Renal cortex interstitium (tissue), 15 donors: ENCODE results near the gene IRF2BP1. TPM values are rescaled to one million over a fixed set of nuclear protein-coding genes. Genes with fewer than 3 reads are reported as not detected.

Source experiments
- DNase-seq, 11 donors: peaks; one replicate each; pipeline ENCODE4 v3.0.0-alpha.2; 2013; ENCODE audit warnings: low read depth in 9 of 11, low spot score in 4 of 11; ENCODE audit errors: extremely low read depth in 1 of 11
- long read RNA-seq, 16 experiments: transcript quantifications; one replicate each; lab custom pipeline, GENCODE V29; 2026
- polyA plus RNA-seq, 3 donors: library from polyadenylated mRNA; unstranded; fragments of 120-200 nt; gene quantifications; one replicate each; pipeline ENCODE4 v1.2.1, GENCODE V29; 2013; ENCODE audit not compliant: insufficient read length in 3 of 3

IRF2BP1 gene, protein sequence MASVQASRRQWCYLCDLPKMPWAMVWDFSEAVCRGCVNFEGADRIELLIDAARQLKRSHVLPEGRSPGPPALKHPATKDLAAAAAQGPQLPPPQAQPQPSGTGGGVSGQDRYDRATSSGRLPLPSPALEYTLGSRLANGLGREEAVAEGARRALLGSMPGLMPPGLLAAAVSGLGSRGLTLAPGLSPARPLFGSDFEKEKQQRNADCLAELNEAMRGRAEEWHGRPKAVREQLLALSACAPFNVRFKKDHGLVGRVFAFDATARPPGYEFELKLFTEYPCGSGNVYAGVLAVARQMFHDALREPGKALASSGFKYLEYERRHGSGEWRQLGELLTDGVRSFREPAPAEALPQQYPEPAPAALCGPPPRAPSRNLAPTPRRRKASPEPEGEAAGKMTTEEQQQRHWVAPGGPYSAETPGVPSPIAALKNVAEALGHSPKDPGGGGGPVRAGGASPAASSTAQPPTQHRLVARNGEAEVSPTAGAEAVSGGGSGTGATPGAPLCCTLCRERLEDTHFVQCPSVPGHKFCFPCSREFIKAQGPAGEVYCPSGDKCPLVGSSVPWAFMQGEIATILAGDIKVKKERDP
- polyA plus RNA-seq, result 10 to 100 TPM; 14.1 to 28.5 (median 24.3) TPM
- long read RNA-seq, donor 1, transcript IRF2BP1-201 (1 exons, 2,564 nt), result major isoform, 15 of 15 reads
- long read RNA-seq, donor 1, partial matches to known transcripts, result 0 of 15 reads
- long read RNA-seq, donor 1, other reads (novel, unspliced or antisense), result 0 of 15 reads
- long read RNA-seq, donor 2, transcript IRF2BP1-201 (1 exons, 2,564 nt), result major isoform, 29 of 29 reads
- long read RNA-seq, donor 2, partial matches to known transcripts, result 0 of 29 reads
- long read RNA-seq, donor 2, other reads (novel, unspliced or antisense), result 0 of 29 reads
- long read RNA-seq, donor 3, transcript IRF2BP1-201 (1 exons, 2,564 nt), result major isoform, 32 of 32 reads
- long read RNA-seq, donor 3, partial matches to known transcripts, result 0 of 32 reads
- long read RNA-seq, donor 3, other reads (novel, unspliced or antisense), result 0 of 32 reads
- long read RNA-seq, donor 4, transcript IRF2BP1-201 (1 exons, 2,564 nt), result major isoform, 17 of 17 reads
- long read RNA-seq, donor 4, partial matches to known transcripts, result 0 of 17 reads
- long read RNA-seq, donor 4, other reads (novel, unspliced or antisense), result 0 of 17 reads
- long read RNA-seq, donor 5, transcript IRF2BP1-201 (1 exons, 2,564 nt), result major isoform, 35 of 35 reads
- long read RNA-seq, donor 5, partial matches to known transcripts, result 0 of 35 reads
- long read RNA-seq, donor 5, other reads (novel, unspliced or antisense), result 0 of 35 reads
- long read RNA-seq, donor 6, transcript IRF2BP1-201 (1 exons, 2,564 nt), result major isoform, 34 of 34 reads
- long read RNA-seq, donor 6, partial matches to known transcripts, result 0 of 34 reads
- long read RNA-seq, donor 6, other reads (novel, unspliced or antisense), result 0 of 34 reads
- long read RNA-seq, donor 7, transcript IRF2BP1-201 (1 exons, 2,564 nt), result major isoform, 25 of 25 reads
- long read RNA-seq, donor 7, partial matches to known transcripts, result 0 of 25 reads
- long read RNA-seq, donor 7, other reads (novel, unspliced or antisense), result 0 of 25 reads
- long read RNA-seq, donor 8, transcript IRF2BP1-201 (1 exons, 2,564 nt), result major isoform, 37 of 37 reads
- long read RNA-seq, donor 8, partial matches to known transcripts, result 0 of 37 reads
- long read RNA-seq, donor 8, other reads (novel, unspliced or antisense), result 0 of 37 reads
- long read RNA-seq, donor 9, transcript IRF2BP1-201 (1 exons, 2,564 nt), result major isoform, 27 of 27 reads
- long read RNA-seq, donor 9, partial matches to known transcripts, result 0 of 27 reads
- long read RNA-seq, donor 9, other reads (novel, unspliced or antisense), result 0 of 27 reads
- long read RNA-seq, donor 10, transcript IRF2BP1-201 (1 exons, 2,564 nt), result major isoform, 20 of 20 reads
- long read RNA-seq, donor 10, partial matches to known transcripts, result 0 of 20 reads
- long read RNA-seq, donor 10, other reads (novel, unspliced or antisense), result 0 of 20 reads
- long read RNA-seq, donor 11, transcript IRF2BP1-201 (1 exons, 2,564 nt), result major isoform, 16 of 16 reads
- long read RNA-seq, donor 11, partial matches to known transcripts, result 0 of 16 reads
- long read RNA-seq, donor 11, other reads (novel, unspliced or antisense), result 0 of 16 reads
- long read RNA-seq, donor 12, transcript IRF2BP1-201 (1 exons, 2,564 nt), result major isoform, 9 of 9 reads
- long read RNA-seq, donor 12, partial matches to known transcripts, result 0 of 9 reads
- long read RNA-seq, donor 12, other reads (novel, unspliced or antisense), result 0 of 9 reads
- long read RNA-seq, donor 13, transcript IRF2BP1-201 (1 exons, 2,564 nt), result major isoform, 61 of 61 reads
- long read RNA-seq, donor 13, partial matches to known transcripts, result 0 of 61 reads
- long read RNA-seq, donor 13, other reads (novel, unspliced or antisense), result 0 of 61 reads
- long read RNA-seq, donor 14, transcript IRF2BP1-201 (1 exons, 2,564 nt), result major isoform, 20 of 20 reads
- long read RNA-seq, donor 14, partial matches to known transcripts, result 0 of 20 reads
- long read RNA-seq, donor 14, other reads (novel, unspliced or antisense), result 0 of 20 reads
- long read RNA-seq, donor 15, transcript IRF2BP1-201 (1 exons, 2,564 nt), result major isoform, 8 of 8 reads
- long read RNA-seq, donor 15, partial matches to known transcripts, result 0 of 8 reads
- long read RNA-seq, donor 15, other reads (novel, unspliced or antisense), result 0 of 8 reads
- long read RNA-seq, donor 16, transcript IRF2BP1-201 (1 exons, 2,564 nt), result major isoform, 55 of 55 reads
- long read RNA-seq, donor 16, partial matches to known transcripts, result 0 of 55 reads
- long read RNA-seq, donor 16, other reads (novel, unspliced or antisense), result 0 of 55 reads

DNA sequence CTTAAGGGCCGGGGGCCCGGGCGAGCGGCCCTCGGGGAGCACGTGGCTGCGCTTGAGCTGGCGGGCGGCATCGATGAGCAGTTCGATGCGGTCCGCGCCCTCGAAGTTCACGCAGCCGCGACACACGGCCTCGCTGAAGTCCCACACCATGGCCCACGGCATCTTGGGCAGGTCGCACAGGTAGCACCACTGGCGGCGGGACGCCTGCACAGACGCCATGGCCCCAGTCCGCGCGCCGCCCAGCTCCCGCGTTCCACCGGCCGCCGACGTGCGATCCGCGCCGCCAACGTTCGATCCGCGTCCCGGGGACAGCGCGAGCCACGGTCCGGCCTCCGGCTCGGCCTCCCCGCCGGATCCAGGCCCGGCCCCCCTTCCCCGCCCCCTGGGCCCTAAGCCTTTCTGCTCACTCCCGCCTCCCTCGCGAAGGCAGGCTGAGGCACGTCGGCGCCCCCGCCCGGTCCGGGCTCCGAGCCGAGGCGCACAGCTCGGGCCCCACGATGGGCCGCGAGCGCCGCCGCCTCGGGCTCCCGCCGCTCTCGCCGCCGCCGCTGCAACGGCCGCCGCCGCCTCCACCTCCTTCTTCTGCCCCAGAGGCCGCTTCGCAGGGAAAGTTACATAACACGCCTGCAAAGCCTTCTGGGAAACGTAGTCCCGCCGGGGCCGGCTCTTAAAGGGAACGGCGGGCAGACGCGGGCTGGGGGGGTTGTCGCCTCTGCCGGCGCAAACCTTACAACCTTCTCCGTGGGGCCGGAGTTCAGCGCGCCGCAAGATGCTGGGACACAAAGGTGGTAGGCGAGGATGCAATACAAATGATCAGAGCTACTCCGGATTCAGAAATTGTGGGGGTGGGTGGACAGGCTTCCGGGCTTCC, at the start of gene IRF2BP1:
Gene IRF2BP1 (minus strand): TSS at position 586 of the 871 bp plus-strand sequence. CDS start 367 bp downstream, at position 219.
- DNase-seq, result peak in 10 of 11 donors; percentile 77 to 94 (median 88)

DNA sequence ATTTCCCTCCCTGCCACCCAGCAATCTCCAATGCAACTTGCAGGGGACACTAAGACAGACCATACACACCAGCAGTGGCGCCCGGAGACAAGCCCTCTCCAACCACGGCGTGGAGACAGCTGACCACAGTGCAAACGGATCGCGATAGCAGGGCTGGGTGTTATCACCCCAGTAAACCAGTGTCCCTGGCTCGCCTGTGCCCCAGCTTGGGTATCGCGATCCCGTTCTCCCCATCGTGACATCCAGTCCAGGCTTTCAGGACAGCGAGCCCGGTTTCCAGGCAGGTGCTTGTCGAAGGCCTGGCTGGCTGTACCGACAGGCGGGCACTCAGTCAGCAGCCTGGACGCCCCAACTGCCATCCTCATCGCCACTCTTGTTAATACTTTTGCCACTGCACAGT, 49.3 kb upstream of the IRF2BP1 start:
- no peak for DNase-seq

DNA sequence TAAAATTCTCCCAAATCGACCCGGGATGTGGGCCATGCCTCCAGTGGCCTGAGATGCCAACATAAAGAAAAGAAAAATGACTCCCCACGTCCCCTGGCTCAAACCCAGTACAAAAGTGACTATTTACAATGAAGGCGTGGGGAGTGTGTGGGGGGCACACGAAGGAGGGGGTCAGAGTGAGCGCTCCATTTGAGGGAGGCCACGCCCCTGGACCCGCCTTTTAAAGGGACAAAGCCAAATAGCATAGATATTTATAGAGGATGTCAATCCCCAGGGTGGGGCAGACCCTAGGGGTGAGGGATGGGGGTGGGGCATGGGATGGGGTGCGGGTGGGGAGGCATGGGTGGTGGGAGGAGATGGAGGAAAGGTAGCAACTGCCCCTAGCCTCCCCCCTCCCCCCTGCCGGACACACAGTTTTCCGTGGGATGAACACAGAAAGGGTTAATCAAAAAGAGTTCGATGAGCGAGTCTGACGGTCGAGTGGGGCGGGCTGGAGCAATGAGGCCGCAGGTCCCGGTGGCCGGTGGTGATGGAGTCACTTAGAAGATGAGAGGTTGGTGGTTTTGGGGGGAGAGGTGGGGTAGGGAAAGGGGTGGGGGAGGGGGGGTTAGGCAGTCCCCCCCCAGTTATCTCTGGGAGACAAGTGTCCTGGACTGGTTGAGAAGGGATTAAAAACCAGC, 48.8 kb upstream of the IRF2BP1 start:
- no peak for DNase-seq

DNA sequence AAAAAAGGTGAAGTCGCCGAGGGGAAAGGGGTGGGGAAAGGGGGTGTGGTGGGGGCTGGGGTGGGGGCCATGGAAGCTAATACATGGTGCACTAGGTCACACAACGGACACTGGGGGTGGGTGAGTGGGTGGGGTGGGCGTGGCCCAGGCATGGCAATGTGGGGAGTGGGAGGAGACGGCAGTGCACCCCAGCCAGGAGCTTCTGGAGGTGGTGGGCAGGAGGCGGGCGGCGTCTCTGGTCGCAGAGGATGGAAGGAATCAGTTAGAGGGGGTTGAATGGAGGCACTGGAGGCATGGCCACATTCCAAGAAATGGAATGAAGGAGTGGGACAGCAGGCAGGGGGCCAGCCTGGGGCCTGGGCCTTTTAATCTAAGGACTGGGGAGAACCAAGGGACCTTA, 47.8 kb upstream of the IRF2BP1 start:
- DNase-seq, result no peak

- no peak for DNase-seq
These were observed 45.1 kb upstream of the IRF2BP1 start for GRCh38 chr19:45931055-45931454.

DNA sequence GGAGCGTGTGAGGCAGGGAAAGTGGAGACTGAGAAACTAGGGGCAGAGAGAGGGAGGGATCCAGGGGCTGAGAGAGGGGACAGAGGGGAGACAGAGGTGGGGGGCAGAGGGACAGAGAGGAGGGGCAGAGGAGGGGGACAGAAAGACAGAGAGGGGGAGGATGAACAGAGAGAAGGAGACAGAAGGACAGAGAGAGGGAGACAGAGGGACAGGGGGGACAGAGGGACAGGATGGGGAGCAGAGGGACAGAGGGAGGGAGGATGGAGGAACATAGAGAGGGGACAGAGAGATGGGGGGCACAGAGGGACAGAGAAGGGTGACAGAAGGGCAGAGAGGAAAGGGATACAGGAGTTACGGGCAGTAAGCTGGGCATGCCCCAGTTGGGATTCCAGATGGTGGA, 43.3 kb upstream of the IRF2BP1 start:
- no peak for DNase-seq

DNA sequence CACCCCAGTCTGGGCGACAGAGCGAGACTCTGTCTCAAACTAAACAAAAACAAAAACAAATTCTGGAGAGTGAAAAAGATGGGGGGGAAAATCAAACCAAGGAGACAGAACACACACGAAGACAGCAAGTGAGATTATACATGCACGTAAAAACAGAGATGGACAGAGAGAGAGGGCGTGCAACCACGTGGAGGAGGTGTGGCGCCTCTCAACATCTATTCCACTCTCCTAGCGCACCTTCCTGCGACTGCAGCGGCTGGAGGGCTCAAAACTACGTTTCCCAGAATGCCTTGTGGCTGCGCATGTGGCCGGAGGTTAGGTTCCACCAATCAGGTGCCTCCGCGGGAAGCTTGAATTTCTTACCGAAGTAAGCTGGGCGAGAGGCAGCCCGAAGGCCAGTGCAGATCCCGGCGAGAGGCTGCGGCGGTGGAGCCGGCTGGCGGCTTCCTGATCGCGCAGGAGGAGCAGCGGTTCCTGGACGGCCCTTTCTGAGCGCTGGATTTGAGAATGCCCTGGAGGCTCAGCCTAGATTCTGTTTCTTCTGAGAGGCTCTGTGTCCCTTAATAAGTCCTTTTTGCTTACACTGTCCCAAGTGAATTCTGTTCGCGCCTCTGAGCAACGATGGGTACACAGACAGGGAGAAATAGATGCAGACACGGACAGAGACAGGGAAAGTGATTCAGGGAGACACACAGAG, 41.8 kb upstream of the IRF2BP1 start:
- DNase-seq, result peak; percentile 62 to 92 (median 83)

- DNase-seq, result no peak
These were observed 39.0 kb upstream of the IRF2BP1 start for GRCh38 chr19:45924891-45925447.

- DNase-seq, result no peak
These were observed 36.3 kb upstream of the IRF2BP1 start for GRCh38 chr19:45922281-45922680.

- DNase-seq, result no peak
These were observed 34.5 kb upstream of the IRF2BP1 start for GRCh38 chr19:45920458-45920857.

GRCh38 chr19:45919678-45920077, 33.7 kb upstream of the IRF2BP1 start:
- no peak for DNase-seq

GRCh38 chr19:45918721-45919120, 32.8 kb upstream of the IRF2BP1 start:
- no peak for DNase-seq

DNA sequence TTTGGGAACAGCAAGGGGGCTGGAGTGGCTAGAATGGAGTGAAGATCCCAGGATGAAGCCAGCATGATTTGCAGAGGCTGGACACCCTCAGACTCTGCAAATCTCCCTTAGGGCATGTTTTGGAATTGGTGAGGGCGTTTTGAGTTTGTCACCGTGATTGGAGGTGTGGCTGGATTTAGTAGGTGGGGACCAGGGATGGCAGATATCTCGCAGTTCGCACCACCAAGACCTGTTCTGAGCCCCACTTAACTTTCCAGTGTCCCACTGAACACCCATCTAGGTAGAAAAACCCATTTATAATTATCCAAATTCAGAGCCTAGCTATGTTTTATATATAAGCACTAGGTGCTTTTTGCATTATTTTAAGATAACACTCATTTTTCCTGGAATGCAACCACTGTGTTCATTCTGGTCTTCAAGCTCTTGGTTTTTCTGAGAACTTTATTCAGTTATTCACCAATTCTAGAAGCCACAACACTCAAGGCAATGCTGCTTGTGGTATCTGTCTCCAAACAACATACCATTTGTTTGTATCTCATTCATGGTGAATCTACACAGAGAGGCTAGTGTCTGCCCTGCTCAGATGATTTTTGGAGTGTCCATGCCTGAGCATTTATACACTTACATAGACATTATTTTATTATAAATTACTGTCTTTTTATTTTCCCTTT, 31.6 kb upstream of the IRF2BP1 start:
- DNase-seq, result no peak
